Globus pallidus (tissue), 1 donor: Measurements from ENCODE around the gene PRDM12.
A peak's percentile ranks its signal among the peaks of the same experiment; 100 is the strongest.

ENCODE experiments used
- DNase-seq: peaks from one replicate; pipeline ENCODE4 v3.0.0-alpha.2; 2015; ENCODE audit warnings: low spot score

Gene PRDM12

GRCh38 chr9:130664251-130665028 lies at the start of gene PRDM12:
Gene PRDM12, plus strand, starts transcription at chr9:130664594. Its CDS starts 60 bp downstream, at chr9:130664654.
- DNase-seq = no peak

GRCh38 chr9:130616451-130616850 lies 47.9 kb upstream of the PRDM12 start:
- DNase-seq = no peak

- no peak for DNase-seq
Observed at GRCh38 chr9:130623466-130623865, 40.9 kb upstream of the PRDM12 start.

- no peak for DNase-seq
Observed at GRCh38 chr9:130624154-130624553, 40.2 kb upstream of the PRDM12 start.

GRCh38 chr9:130626249-130626996 lies 38.0 kb upstream of the PRDM12 start:
- DNase-seq = no peak

- peak; percentile 31 for DNase-seq
Observed at GRCh38 chr9:130627051-130627450, 37.3 kb upstream of the PRDM12 start.

GRCh38 chr9:130627896-130628792 lies 36.2 kb upstream of the PRDM12 start:
- no peak for DNase-seq

GRCh38 chr9:130629443-130630070 lies 34.8 kb upstream of the PRDM12 start:
- peak; percentile 32 for DNase-seq

GRCh38 chr9:130630071-130630450 lies 34.3 kb upstream of the PRDM12 start:
- DNase-seq = no peak

GRCh38 chr9:130630506-130631330 lies 33.7 kb upstream of the PRDM12 start:
- peak; percentile 13 for DNase-seq

GRCh38 chr9:130631331-130632080 lies 32.9 kb upstream of the PRDM12 start:
- no peak for DNase-seq

- no peak for DNase-seq
Observed at GRCh38 chr9:130632081-130632710, 32.2 kb upstream of the PRDM12 start.

GRCh38 chr9:130632841-130633240 lies 31.6 kb upstream of the PRDM12 start:
- no peak for DNase-seq

GRCh38 chr9:130633336-130634190 lies 30.8 kb upstream of the PRDM12 start:
- no peak for DNase-seq

- no peak for DNase-seq
Observed at GRCh38 chr9:130634191-130634768, 30.1 kb upstream of the PRDM12 start.

GRCh38 chr9:130634801-130635200 lies 29.6 kb upstream of the PRDM12 start:
- DNase-seq = no peak

- DNase-seq = no peak
Observed at GRCh38 chr9:130635306-130635705, 29.1 kb upstream of the PRDM12 start.
